GM13976 (cell line): Measurements from ENCODE around the gene PLK3.
A peak's percentile ranks its signal among the peaks of the same experiment; 100 is the strongest.
"Not testable (repeated sequence)": the region's sequence is repeated elsewhere in the genome, so short reads cannot be mapped to it uniquely, and the experiment has no call there.

ENCODE experiments used
- DNase-seq: peaks from one replicate; pipeline ENCODE4 v3.0.0; 2012; ENCODE audit warnings: low spot score
- CTCF ChIP-seq: IDR thresholded peaks from 2 replicates; pipeline ENCODE4 v1.5.1; 2012; ENCODE audit warnings: borderline replicate concordance, mild to moderate bottlenecking; ENCODE audit not compliant: insufficient read depth; ENCODE audit errors: extremely low read depth, missing control alignments, control extremely low read depth
- in situ Hi-C: fragments of 300-500 bp; cut with MboI; formaldehyde crosslinking; loops from one replicate; pipeline ENCODE4 v1.12.0; 2022; ENCODE audit warnings: low sequenced_read_pairs, mixed read lengths, inconsistent platforms; ENCODE audit not compliant: unreplicated experiment

Gene PLK3

GRCh38 chr1:44799770-44800584 lies at the start of gene PLK3:
TSS of gene PLK3 (plus strand) at chr1:44800377. CDS start at chr1:44800464, 87 bp downstream.
- in situ Hi-C loops, result no loop called here
- peak; percentile 99 for DNase-seq
- peak; percentile 95 for TF ChIP-seq CTCF

DNA sequence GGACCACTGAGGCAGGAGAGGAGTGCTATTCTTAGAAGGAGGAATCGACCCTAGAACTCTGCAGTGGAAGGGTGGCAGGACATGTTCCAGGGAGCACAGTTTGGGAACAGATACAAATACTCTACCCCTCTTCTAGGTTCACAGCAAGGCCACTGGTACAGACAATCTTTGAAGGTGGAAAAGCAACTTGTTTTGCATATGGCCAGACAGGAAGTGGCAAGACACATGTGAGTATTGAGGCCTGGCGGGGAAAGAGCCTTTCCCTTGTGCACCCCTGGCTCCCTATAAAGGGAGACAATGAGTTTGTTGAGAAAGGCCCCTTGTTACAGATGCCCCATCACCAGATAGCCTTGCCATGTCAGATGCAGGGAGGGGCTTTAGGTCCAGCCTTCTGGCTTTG lies 42.8 kb upstream of the PLK3 start:
- in situ Hi-C loops, result no loop called here
- no peak for TF ChIP-seq CTCF
- DNase-seq, result no peak

DNA sequence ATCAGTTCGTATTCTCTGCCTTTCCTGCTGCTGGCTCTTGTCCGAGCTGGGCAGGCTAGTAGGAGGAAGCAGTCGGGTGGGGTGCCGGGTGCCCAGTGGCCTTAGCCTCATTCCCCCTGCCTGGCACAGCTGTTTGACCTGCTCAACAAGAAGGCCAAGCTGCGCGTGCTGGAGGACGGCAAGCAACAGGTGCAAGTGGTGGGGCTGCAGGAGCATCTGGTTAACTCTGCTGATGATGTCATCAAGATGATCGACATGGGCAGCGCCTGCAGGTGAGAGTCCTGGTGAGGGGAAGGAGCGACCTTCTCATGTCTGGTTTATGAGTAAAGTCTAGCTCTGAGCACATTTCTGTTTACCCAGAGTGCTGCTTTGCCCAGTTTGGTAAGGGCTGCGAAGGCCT lies 41.1 kb upstream of the PLK3 start:
- no peak for DNase-seq
- in situ Hi-C loops, result no loop called here
- no peak for TF ChIP-seq CTCF

- TF ChIP-seq CTCF, result no peak
- in situ Hi-C loops, result no loop called here
- no peak for DNase-seq
Observed at GRCh38 chr1:44760876-44761275, 39.3 kb upstream of the PLK3 start.

DNA sequence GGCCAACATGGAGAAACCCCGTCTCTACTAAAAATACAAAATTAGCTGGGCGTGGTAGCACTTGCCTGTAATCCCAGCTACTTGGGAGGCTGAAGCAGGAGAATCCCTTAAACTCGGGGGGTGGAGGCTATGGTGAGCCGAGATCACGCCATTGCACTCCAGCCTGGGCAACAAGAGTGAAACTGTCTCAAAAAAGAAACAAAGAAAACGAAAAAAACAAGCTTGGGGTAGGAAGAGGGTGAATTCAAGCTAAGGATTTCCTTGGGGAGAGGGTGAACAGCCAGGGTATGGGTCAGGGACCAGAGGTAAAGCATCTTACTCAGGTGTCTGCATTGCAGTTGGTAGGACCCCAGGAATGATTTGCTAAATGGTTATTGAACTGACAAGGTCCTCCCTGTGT lies 33.8 kb upstream of the PLK3 start:
- in situ Hi-C loops, DNase-seq: not testable (repeated sequence)

GRCh38 chr1:44775078-44775929 lies 24.9 kb upstream of the PLK3 start, which contains the start of gene RPS8:
TSS of gene RPS8 (plus strand) at chr1:44775540. CDS start at chr1:44775597, 57 bp downstream.
- in situ Hi-C loops, result no loop called here
- DNase-seq, result peak; percentile 94
- TF ChIP-seq CTCF, result no peak
